Caco-2 (cell line): ENCODE measurements around the gene BCL2. TPM values are rescaled to one million over a fixed set of nuclear protein-coding genes. Genes with fewer than 3 reads are reported as not detected.

Source experiments
- BruUV-seq: library from RNA; stranded (reverse); fragments of 400-500 nt; replicated peaks from 2 replicates; lab custom pipeline; 2021; lab: Mats Ljungman, UMichigan
- CTCF ChIA-PET: fragments of 300-600 bp; sonication (Branson Sonifier 250); formaldehyde crosslinking; loops from one replicate; lab custom pipeline; 2022; ENCODE audit warnings: antibody characterized with exemption; lab: Charles Lee
- POLR2A ChIA-PET: fragments of 300-600 bp; sonication (Branson Sonifier 250); formaldehyde crosslinking; loops from one replicate; lab custom pipeline; 2022; ENCODE audit warnings: antibody characterized with exemption; lab: Charles Lee
- DNase-seq, 2 experiments: peaks; one replicate each; pipeline versions ENCODE4 v3.0.0 to v3.0.0-alpha.2; 2020 to 2022
- H3K27me3 ChIP-seq: replicated peaks from 2 replicates; pipeline ENCODE4 v1.6.0; 2011; ENCODE audit warnings: low read length; ENCODE audit not compliant: control insufficient read depth, insufficient read depth
- H3K36me3 ChIP-seq: 2 replicates; pipeline ENCODE4 v1.5.1; 2011; ENCODE audit warnings: low read length; ENCODE audit not compliant: control insufficient read depth, insufficient read depth
- H3K4me1 ChIP-seq: fragments of 250-450 bp; sonication (Bioruptor Pico); 2 replicates; pipeline ENCODE4 v1.5.1; 2020; ENCODE audit warnings: mild to moderate bottlenecking
- H3K4me3 ChIP-seq: 2 replicates; pipeline ENCODE4 v1.5.1; 2011; ENCODE audit warnings: low read depth, mild to moderate bottlenecking, control low read depth, low read length
- H3K9me3 ChIP-seq: fragments of 250-450 bp; sonication (Bioruptor Pico); 2 replicates; pipeline ENCODE4 v1.5.1; 2020; ENCODE audit warnings: mild to moderate bottlenecking, moderate library complexity
- H3K27ac Mint-ChIP-seq: one replicate; pipeline ENCODE4 v1.8.0; 2022; ENCODE audit warnings: mixed read lengths; ENCODE audit not compliant: unreplicated experiment
- H3K27me3 Mint-ChIP-seq: one replicate; pipeline ENCODE4 v1.8.0; 2022; ENCODE audit warnings: mixed read lengths; ENCODE audit not compliant: insufficient read depth, unreplicated experiment
- H3K36me3 Mint-ChIP-seq: one replicate; pipeline ENCODE4 v1.8.0; 2022; ENCODE audit warnings: mild to moderate bottlenecking, mixed read lengths; ENCODE audit not compliant: insufficient read depth, unreplicated experiment
- H3K4me1 Mint-ChIP-seq: one replicate; pipeline ENCODE4 v1.8.0; 2022; ENCODE audit warnings: low read depth, mixed read lengths; ENCODE audit not compliant: unreplicated experiment
- H3K4me3 Mint-ChIP-seq: one replicate; pipeline ENCODE4 v1.8.0; 2022; ENCODE audit warnings: mild to moderate bottlenecking, moderate library complexity, mixed read lengths; ENCODE audit not compliant: unreplicated experiment
- H3K9me3 Mint-ChIP-seq: one replicate; pipeline ENCODE4 v1.8.0; 2022; ENCODE audit warnings: mixed read lengths; ENCODE audit not compliant: unreplicated experiment
- intact Hi-C: fragments of 100-400 bp; cut with micrococcal nuclease; formaldehyde crosslinking; loops from one replicate; pipeline ENCODE4 v1.10.0; 2022; ENCODE audit not compliant: unreplicated experiment
- total RNA-seq: library from RNA; stranded (reverse); gene quantifications from 2 replicates; pipeline ENCODE4 v1.2.3, GENCODE V29; 2022
- TF ChIP-seq, protein P1 (sequence below), 2 experiments: fragments of 200-600 bp in 1 of 2; IDR thresholded peaks; 1 replicate in 1 of 2; 2 replicates in 1 of 2; pipeline versions ENCODE4 v1.5.1 to v1.8.0; 2011 to 2022; ENCODE audit warnings: antibody characterized with exemption in 1 of 2, control low read depth in 1 of 2, inconsistent platforms in 1 of 2, low read depth in 1 of 2, low read length in 1 of 2, mild to moderate bottlenecking in 1 of 2, moderate library complexity in 1 of 2; ENCODE audit not compliant: insufficient read depth in 1 of 2, severe bottlenecking in 1 of 2, unreplicated experiment in 1 of 2

Gene BCL2
- total RNA-seq, 1 experiment from 2014 or later = 6.5 TPM

DNA sequence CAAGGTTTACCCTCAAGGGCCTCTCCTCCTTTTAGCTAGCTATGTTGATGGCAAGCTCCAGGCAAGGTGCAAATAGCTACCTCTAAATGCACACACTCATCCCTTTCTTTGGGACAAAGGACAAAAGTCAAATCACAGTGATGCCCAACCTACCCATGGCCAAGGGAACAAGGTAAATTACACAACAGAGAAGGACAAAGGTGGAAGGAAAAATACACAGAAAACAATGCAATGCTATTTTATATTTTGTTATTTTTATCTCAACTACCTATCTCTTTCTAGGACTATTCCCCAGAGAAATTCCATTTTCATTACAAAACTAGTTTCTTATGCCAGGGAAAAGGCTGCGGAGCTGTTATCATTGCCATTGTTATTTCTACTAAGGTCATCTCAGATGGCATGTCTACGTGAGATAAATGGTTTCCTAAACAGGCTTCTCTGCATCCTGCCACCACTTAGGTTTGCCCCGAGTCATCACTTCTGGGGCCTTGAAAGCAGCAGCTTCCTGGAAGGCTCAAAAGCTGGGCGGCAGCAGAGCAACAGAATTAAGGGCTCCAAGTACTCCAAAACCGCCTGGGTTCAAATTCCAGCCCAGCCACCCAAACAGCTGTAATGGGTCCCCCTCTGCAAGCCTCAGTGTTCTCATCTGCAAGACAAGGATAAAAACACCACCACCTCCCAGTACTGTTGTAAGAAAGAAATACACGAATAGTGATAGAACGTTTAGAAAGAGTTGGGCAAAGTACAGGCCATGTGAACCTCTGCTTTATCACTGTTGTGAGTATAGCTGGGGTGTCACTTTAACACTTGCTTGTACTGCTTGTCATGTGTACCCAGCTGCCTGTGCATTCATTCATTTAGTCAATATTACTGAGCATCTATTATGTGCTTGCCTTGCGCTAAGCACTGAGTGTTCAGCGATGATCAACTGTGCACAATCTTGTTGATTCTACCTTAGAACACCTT lies 20.9 kb downstream of the BCL2 start:
- no peaks in the 10 kb centered on the region for H3K27me3 Mint-ChIP-seq
- Histone ChIP-seq H3K36me3 (no peaks in the 10 kb centered on the region), H3K4me1 (no peaks in the 10 kb centered on the region), H3K4me3 (no peak overlapping the region), H3K27me3 (no peaks in the 10 kb centered on the region), H3K9me3 (no peaks in the 10 kb centered on the region)
- no peaks in the 10 kb centered on the region for H3K9me3 Mint-ChIP-seq
- H3K36me3 Mint-ChIP-seq = no peaks in the 10 kb centered on the region
- CTCF ChIA-PET = no interaction called here
- intact Hi-C loops = no loop called here
- POLR2A ChIA-PET = no interaction called here
- no peaks in the 10 kb centered on the region for H3K4me1 Mint-ChIP-seq
- H3K27ac Mint-ChIP-seq = no peak overlapping the region
- no peak overlapping the region for H3K4me3 Mint-ChIP-seq
- no TSS peak for BruUV-seq
- DNase-seq = no peak
- TF ChIP-seq, protein P1, sequence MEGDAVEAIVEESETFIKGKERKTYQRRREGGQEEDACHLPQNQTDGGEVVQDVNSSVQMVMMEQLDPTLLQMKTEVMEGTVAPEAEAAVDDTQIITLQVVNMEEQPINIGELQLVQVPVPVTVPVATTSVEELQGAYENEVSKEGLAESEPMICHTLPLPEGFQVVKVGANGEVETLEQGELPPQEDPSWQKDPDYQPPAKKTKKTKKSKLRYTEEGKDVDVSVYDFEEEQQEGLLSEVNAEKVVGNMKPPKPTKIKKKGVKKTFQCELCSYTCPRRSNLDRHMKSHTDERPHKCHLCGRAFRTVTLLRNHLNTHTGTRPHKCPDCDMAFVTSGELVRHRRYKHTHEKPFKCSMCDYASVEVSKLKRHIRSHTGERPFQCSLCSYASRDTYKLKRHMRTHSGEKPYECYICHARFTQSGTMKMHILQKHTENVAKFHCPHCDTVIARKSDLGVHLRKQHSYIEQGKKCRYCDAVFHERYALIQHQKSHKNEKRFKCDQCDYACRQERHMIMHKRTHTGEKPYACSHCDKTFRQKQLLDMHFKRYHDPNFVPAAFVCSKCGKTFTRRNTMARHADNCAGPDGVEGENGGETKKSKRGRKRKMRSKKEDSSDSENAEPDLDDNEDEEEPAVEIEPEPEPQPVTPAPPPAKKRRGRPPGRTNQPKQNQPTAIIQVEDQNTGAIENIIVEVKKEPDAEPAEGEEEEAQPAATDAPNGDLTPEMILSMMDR (IDR thresholded peaks at IDR 0.05; ENCODE audit: insufficient read depth in 1 of 2, low read depth in 1 of 2, low read length in 1 of 2, severe bottlenecking in 1 of 2, unreplicated experiment in 1 of 2) = no peak

DNA sequence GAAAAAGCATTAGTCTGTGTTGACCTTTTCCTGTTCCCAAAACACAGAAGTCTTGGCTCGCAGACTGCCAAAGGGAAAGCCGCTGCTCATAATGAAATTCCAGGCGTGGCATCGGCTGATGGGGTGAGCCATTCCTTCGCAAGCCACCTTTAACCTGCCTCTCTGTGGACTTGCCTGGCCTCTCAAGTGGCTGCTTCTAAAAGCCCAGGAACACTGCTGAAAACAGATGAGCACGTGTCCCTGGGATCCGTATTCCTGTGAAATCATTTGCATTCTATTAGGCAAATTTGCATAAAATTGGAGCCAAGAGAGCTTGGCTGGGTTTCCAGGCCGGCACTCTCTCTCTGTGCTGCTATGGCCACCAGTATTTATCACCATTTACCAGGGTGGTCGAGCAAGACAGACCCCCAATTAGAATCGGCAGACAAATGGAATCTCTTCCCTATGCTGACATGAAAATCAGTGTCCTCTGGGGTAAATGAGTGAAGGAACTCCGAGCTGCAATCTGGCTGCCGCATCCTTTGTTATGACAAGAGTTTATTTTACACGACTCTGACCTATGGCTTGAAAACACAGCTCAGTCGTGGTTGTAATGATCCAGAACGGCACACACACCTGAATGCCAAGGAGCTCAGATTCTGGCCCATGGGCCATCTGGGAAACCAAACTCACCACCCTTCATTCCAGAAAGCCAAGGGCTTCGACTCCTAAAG lies 21.7 kb downstream of the BCL2 start:
- no peaks in the 10 kb centered on the region for H3K9me3 Mint-ChIP-seq
- no peaks in the 10 kb centered on the region for H3K27me3 Mint-ChIP-seq
- H3K36me3 Mint-ChIP-seq = no peaks in the 10 kb centered on the region
- H3K4me3 ChIP-seq = no peak overlapping the region
- DNase-seq = no peak
- no peak overlapping the region for H3K4me3 Mint-ChIP-seq
- CTCF ChIA-PET = no interaction called here
- POLR2A ChIA-PET = no interaction called here
- no peaks in the 10 kb centered on the region for H3K4me1 Mint-ChIP-seq
- no peaks in the 10 kb centered on the region for H3K27me3 ChIP-seq
- intact Hi-C loops = no loop called here
- H3K27ac Mint-ChIP-seq = no peak overlapping the region
- no peaks in the 10 kb centered on the region for H3K36me3 ChIP-seq
- no peaks in the 10 kb centered on the region for H3K4me1 ChIP-seq
- BruUV-seq = no TSS peak
- TF ChIP-seq, protein P1 (IDR thresholded peaks at IDR 0.05; ENCODE audit: insufficient read depth in 1 of 2, low read depth in 1 of 2, low read length in 1 of 2, severe bottlenecking in 1 of 2, unreplicated experiment in 1 of 2) = no peak
- H3K9me3 ChIP-seq = no peaks in the 10 kb centered on the region

DNA sequence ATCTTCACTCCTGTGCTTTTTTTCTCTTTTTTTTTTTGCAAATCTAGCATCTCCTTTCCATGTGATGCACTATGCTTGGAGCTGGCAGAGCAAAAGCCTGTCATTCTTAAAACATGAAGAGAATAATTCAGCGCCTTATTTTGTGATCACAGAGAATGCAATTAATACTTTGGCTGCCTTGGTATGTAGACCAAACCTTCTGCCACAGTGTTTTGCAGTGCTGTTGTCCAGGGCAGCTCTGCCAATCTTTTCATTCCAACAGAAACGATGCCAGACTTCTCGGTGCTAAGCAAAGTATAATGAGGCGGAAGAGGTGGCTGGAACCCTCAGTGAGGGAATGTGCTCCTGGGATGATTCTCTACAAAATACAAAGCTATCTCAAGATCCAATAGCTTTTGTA lies 25.6 kb downstream of the BCL2 start:
- intact Hi-C loops = no loop called here
- H3K27me3 Mint-ChIP-seq = no peaks in the 10 kb centered on the region
- no peaks in the 10 kb centered on the region for H3K4me1 Mint-ChIP-seq
- no peak overlapping the region for H3K27ac Mint-ChIP-seq
- Histone ChIP-seq H3K4me1 (no peaks in the 10 kb centered on the region), H3K36me3 (no peaks in the 10 kb centered on the region), H3K4me3 (no peak overlapping the region), H3K27me3 (no peaks in the 10 kb centered on the region), H3K9me3 (no peaks in the 10 kb centered on the region)
- ChIA-PET POLR2A (no interaction called here), CTCF (no interaction called here)
- H3K4me3 Mint-ChIP-seq = no peak overlapping the region
- no peak for DNase-seq
- no peaks in the 10 kb centered on the region for H3K9me3 Mint-ChIP-seq
- no TSS peak for BruUV-seq
- H3K36me3 Mint-ChIP-seq = no peaks in the 10 kb centered on the region
- TF ChIP-seq, protein P1 (IDR thresholded peaks at IDR 0.05; ENCODE audit: insufficient read depth in 1 of 2, low read depth in 1 of 2, low read length in 1 of 2, severe bottlenecking in 1 of 2, unreplicated experiment in 1 of 2) = no peak
